ENCODE measurements around the gene KANK3.
"Not testable (repeated sequence)": the region's sequence is repeated elsewhere in the genome, so short reads cannot be mapped to it uniquely, and the experiment has no call there.

The KANK3 gene

DNA sequence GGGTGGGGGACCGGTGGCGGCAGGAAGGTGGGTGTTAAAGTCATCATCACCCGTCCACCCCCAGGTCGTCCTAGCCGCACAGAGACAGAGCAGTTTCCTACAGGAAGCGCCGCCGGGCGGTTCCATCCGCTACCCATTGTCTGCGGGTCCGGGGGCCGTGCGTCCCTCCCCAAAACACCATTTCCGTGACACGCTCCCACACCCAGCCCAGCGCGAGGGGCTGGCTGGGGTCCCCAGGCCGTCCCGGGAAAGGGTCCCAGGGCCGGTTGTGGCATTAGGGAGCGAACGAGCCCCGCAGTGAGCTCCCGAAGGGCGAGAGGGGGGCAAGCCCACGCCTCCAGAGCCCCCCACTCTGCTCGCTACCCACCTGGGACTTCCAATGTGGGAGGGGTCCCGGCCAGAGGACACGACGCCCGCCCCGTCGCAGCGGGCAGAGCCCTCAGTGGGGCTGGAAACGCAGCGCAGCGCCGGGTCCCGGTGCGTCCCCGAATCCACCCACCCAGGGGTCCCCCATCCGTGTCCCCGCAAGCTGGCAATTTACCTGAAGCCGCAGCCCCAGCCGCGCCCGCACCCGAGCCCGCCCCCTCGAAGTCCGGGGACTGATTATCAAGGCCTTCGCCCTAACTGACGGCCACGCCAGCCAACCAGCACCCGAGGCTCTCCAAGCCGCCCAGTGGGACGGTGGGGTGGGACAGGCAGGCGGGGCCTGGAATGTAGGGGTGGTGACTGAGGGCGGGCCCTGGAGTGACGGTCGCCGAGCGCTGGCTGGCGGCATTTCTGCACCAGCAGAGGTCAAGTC lies at the start of gene KANK3:
TSS of gene KANK3 (minus strand) at position 579 of the 799 bp plus-strand sequence. CDS start 5,434 bp downstream, outside the sequence.
- DNase-seq (ENCODE audit: low spot score): peak; percentile 95

- no peak for DNase-seq (ENCODE audit: low spot score)
Measured at GRCh38 chr19:8392017-8392591, 49.0 kb upstream of the KANK3 start.

DNA sequence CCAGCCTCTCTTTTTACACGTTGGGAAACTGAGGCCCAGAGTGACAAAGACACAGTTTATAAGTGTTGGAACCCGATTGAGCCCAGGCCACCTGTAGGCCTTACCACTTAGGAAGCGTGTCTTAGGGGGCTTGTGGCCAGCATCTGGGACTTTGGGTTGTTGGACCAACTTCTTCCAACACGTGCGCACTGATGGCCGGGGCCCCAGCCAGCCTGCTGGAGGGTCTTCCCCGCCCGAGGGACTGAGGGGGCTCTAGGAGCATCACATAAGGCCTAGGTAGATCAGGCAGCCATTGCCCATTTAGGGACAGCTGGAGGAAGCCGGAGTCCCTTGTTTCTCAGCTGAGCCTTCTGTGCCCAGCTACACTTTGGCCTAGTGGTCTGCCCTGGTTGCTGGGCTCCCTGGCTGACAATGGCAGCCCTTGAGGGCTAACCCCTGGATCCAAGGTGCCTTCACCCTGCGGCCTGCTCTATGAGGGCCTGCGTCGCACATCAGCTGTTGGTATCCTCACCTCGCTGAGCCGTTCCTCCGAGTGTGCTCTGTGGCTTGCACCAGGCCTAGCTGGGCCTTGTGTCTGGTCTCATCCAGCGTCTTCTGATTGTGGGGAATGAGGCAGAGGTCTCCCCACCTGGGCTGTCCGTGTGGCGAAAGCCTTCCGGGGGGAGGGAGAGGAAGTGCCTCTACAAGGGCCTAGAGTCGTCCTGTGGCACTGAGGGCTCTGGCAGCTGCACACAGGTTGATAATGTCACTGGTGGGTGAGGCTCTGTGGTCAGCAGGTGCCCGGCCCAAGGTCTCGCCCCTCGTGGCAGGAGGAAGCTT lies 48.3 kb upstream of the KANK3 start:
- DNase-seq (ENCODE audit: low spot score): no peak

DNA sequence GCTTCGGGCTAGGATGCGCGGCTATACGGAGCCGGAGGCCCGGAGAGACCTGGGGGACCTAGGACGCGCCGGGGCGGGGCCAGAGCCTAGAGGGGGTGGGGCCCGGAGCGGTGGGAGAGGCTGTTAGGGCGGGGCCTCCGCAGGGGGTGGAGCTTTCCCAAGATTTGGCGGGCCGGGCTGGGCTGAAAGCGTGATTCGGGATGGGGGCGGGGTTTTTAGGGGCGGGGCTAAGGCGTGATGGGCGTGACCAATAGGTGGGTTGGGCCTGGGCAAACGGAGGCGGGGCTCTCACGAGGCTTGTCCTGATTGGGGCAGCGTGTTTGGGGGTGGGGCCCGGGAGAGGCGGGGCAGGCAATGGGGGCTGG lies 47.5 kb upstream of the KANK3 start:
- peak; percentile 90 for DNase-seq (ENCODE audit: low spot score)

GRCh38 chr19:8389891-8390616 lies 47.0 kb upstream of the KANK3 start, which contains the start of gene RAB11B:
RAB11B (plus strand) TSS chr19:8390360; CDS start chr19:8390417, 57 bp downstream.
- DNase-seq (ENCODE audit: low spot score): peak; percentile 100

- DNase-seq (ENCODE audit: low spot score): no peak
Measured at GRCh38 chr19:8388612-8388958, 45.5 kb upstream of the KANK3 start.

- DNase-seq (ENCODE audit: low spot score): no peak
Measured at GRCh38 chr19:8387688-8388611, 44.9 kb upstream of the KANK3 start.

- DNase-seq (ENCODE audit: low spot score): no peak
Measured at GRCh38 chr19:8386990-8387389, 43.9 kb upstream of the KANK3 start.

DNA sequence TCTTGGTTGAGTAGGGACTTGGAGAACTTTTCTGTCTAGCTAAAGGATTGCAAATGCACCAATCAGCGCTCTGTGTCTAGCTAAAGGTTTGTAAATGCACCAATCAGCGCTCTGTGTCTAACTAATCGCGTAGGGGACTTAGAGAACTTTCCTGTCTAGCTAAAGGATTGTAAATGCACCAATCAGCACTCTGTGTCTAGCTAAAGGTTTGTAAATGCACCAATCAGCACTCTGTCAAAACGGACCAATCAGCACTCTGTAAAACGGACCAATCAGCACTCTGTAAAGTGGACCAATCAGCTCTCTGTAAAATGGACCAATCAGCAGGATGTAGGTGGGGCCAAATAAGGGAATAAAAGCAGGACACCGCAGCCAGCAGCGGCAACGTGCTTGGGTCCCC lies 43.4 kb upstream of the KANK3 start:
- not testable (repeated sequence) for DNase-seq (ENCODE audit: low spot score)

DNA sequence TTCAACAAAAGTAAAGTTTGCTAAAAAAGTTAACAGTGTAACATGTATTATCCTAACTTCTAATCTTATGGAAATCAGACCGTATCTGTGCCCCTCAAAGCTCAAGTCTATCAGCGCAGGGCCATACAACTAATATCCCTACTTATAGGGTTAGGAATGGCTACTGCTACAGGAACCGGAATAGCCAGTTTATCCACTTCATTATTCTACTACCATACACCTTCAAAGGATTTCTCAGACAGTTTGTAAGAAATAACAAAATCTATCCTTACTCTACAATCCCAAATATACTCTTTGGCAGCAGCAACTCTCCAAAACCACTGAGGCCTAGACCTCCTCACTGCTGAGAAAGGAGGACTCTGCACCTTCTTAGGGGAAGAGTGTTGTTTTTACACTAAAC lies 42.5 kb upstream of the KANK3 start:
- DNase-seq (ENCODE audit: low spot score): not testable (repeated sequence)

DNA sequence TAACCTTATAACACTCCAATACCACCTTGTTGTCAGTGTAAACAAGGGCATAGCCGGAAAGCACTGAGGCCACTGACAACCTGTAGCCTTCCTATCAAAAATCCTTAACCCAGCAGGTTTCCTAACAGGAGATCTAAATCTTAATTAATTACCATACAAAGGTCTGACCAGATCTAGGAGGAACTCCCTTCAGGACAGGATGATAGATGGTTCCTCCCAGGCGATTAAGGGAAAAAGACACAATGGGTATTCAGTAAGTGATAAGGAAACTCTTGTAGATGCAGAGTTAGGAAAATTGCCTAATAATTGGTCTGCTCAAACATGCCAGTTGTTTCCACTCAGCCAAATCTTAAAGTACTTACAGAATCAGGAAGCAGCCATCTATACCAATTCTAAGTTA lies 42.0 kb upstream of the KANK3 start:
- DNase-seq (ENCODE audit: low spot score): not testable (repeated sequence)

DNA sequence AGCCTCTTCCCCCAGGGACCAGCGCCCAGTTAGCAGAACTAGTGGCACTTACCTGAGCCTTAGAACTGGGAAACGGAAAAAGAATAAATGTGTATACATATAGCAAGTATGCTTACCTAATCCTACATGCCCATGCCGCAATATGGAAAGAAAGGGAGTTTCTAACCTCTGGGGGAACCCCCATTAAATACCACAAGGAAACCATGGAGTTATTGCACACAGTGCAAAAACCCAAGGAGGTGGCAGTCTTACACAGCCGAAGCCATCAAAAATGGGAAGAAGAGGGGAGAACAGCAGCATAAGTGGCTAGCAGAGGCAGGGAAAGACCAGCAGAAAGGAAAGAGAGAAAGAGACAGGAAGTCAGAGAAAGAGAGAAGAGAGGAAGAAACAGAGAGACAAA lies 41.5 kb upstream of the KANK3 start:
- not testable (repeated sequence) for DNase-seq (ENCODE audit: low spot score)

GRCh38 chr19:8379156-8379891 lies 36.3 kb upstream of the KANK3 start:
- not testable (repeated sequence) for DNase-seq (ENCODE audit: low spot score)

GRCh38 chr19:8377598-8377997 lies 34.5 kb upstream of the KANK3 start:
- DNase-seq (ENCODE audit: low spot score): no peak

DNA sequence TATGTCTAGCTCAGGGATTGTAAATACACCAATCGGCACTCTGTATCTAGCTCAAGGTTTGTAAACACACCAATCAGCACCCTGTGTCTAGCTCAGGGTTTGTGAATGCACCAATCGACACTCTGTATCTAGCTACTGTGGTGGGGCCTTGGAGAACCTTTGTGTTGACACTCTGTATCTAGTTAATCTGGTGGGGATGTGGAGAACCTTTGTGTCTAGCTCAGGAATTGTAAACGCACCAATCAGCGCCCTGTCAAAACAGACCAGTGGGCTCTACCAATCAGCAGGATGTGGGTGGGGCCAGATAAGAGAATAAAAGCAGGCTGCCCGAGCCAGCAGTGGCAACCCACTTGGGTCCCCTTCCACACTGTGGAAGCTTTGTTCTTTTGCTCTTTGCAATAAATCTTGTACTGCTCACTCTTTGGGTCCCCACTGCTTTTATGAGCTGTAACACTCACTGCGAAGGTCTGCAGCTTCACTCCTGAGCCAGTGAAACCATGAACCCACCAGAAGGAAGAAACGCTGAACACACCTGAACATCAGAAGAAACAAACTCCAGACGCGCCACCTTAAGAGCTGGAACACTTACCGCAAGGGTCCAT lies 33.4 kb upstream of the KANK3 start:
- DNase-seq (ENCODE audit: low spot score): not testable (repeated sequence)

- DNase-seq (ENCODE audit: low spot score): not testable (repeated sequence)
Measured at GRCh38 chr19:8375766-8376165, 32.7 kb upstream of the KANK3 start.

GRCh38 chr19:8373867-8374813 lies 31.1 kb upstream of the KANK3 start:
- DNase-seq (ENCODE audit: low spot score): no peak

DNA sequence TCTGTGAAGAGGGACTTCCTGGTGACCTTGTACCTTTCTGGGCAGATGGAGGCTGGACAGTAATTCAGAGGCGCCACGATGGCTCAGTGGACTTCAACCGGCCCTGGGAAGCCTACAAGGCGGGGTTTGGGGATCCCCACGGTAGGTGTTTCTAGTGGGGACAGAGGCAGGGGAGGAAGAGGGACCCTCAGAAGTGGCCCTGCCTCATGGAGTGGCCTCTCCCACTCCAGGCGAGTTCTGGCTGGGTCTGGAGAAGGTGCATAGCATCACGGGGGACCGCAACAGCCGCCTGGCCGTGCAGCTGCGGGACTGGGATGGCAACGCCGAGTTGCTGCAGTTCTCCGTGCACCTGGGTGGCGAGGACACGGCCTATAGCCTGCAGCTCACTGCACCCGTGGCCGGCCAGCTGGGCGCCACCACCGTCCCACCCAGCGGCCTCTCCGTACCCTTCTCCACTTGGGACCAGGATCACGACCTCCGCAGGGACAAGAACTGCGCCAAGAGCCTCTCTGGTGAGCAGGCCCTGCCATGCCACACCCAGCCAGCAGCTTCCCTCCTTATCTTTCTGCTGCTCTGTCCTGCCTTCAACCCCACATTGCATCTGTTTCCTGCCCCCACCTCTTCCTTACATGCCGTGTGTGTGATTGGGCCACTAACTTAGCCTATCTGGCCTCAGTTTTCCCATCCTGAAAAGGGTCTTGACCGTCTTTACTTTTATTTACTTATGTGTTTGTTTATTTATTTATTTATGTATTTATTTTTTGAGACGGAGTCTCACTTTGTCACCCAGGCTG lies 28.1 kb upstream of the KANK3 start:
- no peak for DNase-seq (ENCODE audit: low spot score)

Data from CD4-positive, alpha-beta T cell treated with Interleukin-15 for 4 hours (primary cell).